GM21619 (cell line): ENCODE data around the gene ISYNA1.

ENCODE experiments used
- ATAC-seq: cut with Tn5 transposase; IDR thresholded peaks from one replicate; pipeline ENCODE4 v1.9.1; 2021; ENCODE audit not compliant: unreplicated experiment

The ISYNA1 gene

DNA sequence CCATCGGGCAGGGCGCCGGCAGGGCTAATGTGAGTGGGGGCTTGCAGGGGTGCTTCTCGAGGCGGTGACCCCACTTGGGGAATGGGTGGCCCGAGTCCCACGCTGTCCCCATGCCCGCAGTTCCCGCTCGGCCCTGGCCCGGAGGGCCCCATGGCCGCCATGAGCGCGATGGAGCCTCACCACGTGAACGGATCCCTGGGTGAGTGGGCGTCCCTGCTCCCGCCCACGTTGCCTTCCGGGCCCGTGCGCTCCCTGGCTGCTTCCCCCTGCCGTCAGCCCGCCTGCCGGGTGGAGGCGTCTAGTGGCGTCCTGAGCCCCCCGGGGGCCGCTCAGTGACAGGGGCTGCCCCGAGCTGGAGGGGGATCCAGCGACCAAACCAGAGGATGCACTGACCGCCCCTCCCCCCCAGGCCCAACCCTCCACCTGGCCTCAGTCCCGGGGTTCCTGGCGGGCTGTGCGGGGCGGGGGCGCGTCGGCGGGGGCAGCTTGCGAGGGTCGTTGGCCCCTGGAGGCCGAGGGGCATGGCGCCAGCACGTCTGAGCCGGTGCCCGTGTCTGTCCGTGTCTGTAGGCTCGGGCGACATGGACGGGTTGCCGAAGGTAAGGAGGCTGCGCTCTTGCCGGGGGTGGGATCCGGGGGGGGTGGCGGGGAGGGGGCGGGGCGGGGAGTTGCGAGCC is 4.8 kb downstream of the ISYNA1 start:
- ATAC-seq, result no peak

GRCh38 chr19:18432275-18433014 is 5.5 kb downstream of the ISYNA1 start:
- no peak for ATAC-seq

- no peak for ATAC-seq
Observed at GRCh38 chr19:18431351-18432197, 6.4 kb downstream of the ISYNA1 start.

DNA sequence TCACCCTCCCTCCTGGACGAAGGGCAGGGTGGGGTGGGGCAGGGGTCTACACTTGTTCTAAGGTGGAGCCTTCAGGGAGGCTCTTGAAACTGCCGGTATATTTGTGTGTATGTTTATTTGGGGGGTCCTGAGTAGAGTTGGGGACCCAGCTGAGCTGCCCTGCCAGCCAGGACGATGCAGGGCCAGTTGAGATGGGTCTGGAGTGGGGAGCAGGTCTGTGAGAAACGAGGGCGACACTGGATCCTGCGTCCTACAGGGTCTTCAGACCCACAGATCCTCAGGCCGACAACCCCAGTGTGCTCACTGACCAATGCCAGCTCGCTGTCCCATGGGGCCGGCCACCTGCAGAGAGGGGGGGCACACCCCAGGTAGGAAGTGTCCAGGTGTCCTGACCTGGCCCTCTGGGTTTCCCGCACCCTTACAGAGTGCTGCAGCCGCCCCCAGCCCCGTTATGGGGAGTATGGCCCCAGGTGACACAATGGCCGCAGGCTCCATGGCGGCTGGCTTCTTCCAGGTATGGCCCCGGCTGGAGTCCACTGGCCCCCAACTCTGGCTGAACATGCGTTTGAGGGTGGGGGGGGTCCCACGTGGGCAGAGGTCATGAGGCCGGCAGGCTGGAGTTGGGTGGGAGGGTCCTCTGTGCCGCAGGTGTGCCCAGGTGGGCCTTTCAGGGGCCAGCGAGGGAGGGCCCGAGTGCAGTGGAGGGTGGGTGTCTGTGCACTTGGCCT is 7.4 kb downstream of the ISYNA1 start:
- ATAC-seq, result no peak

DNA sequence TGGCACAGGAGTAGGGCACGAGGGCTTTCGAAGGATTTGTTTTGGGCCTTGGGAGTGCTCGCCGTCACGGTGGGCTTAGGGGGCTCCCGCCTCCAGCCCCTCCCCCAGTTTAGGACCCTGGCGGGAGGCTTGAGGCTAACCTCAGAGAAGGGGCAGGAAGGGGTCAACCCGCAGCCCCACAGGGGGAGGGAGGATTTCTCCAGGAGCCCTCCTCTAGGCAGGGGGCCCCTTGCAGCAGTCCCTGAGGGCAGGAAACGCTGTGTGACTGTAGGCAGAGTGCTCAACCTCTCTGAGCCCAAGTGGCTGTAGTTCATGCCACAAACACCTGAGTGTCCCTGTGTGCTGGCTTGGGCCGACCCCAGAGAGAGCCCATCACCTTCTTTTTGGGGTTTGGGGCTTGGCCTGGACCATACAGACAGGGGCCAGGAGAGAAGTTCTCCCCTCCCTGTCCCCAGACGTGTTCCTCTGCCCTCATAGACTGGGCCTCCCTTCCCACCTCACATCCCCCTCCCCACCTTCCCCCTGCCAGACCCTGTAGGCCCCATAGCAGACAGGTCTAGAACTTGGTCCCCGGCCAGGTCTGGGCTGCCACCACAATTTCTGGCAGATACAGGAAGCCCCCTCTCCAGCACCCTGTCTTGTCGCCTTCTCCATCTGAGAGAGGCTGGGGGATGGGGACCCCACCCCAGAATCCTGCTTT is 8.1 kb downstream of the ISYNA1 start:
- no peak for ATAC-seq

- peak; percentile 49 for ATAC-seq
Observed at GRCh38 chr19:18428787-18429674, 8.9 kb downstream of the ISYNA1 start.

DNA sequence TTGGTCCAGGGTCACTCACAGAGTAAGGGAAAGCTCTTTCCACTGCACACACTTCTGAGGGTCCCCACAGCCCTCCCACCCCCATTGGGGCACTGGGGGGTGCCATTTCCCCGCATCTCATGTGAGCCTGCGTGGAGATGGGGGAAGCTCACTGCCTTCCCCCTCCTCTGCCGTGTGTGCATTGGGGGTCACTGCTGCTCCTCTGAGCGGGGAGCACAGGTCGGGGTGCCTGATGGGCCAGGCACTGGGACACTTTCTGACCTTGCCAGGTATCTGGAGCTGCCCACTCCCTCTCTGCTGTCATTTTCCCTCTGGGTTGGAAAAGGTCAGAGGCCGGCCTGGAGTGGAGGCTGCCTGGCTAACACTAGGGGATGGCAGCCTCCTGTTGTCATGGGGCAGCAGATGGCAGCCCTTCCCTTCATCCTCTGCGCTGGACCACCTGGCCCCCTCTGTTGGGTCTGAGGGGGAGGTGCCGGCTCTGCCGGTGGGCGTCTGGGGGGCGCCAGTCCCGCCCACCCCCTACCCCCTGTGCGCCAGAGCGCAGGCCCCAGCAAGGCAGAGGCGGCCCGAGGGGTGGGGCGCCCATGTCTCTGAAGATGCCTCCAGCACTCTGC is 9.7 kb downstream of the ISYNA1 start:
- ATAC-seq, result no peak

DNA sequence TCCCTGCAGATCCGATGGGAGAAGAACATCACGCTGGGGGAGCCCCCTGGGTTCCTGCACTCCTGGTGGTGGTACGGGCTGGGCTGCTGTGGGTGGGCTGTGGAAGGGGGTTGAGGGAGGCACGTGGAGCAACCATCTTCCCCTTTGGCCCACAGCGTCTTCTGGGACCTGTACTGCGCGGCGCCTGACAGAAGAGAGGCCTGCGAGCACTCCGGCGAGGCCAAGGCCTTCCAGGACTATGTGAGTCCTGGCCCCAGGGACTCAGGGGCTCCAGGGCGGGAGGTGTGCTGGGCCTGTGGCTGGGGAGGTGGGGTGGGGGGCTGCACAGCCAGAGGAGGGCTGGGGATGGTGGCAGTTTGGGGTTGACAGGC is 10.2 kb downstream of the ISYNA1 start:
- no peak for ATAC-seq

GRCh38 chr19:18427080-18427742 is 10.7 kb downstream of the ISYNA1 start:
- no peak for ATAC-seq

GRCh38 chr19:18426416-18426767 is 11.5 kb downstream of the ISYNA1 start:
- no peak for ATAC-seq

GRCh38 chr19:18425515-18426415 is 12.2 kb downstream of the ISYNA1 start:
- ATAC-seq, result no peak

DNA sequence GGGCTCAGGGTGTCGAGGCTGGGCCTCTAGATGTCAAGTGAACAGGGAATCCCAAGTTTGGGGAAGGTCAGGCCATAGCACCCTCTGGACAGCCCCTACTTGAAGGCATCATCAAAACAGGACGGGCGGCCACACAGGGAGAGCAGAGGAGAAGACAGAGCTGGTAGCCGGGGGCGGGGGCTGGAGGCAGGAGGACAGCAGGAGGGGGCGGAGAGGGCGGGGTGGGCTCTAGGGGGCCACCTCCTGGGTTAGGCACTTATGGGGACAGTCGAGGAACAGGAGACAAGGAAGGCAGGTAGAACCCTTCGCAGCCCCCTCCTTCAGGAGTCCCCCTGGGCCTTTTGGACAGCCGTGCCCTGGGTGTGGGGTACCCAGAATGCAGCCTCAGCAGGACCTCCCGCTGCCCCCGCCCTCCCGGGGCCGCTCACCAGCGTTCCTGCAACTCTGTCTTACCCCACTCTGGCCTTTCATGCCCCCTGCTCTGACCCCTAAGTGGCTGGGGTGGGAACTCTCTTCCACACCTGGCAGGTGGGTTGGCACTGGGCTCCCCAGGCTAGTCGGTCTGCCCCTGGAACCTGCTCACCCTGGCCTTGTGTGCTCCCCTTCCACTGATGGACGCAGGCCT is 12.9 kb downstream of the ISYNA1 start:
- no peak for ATAC-seq

DNA sequence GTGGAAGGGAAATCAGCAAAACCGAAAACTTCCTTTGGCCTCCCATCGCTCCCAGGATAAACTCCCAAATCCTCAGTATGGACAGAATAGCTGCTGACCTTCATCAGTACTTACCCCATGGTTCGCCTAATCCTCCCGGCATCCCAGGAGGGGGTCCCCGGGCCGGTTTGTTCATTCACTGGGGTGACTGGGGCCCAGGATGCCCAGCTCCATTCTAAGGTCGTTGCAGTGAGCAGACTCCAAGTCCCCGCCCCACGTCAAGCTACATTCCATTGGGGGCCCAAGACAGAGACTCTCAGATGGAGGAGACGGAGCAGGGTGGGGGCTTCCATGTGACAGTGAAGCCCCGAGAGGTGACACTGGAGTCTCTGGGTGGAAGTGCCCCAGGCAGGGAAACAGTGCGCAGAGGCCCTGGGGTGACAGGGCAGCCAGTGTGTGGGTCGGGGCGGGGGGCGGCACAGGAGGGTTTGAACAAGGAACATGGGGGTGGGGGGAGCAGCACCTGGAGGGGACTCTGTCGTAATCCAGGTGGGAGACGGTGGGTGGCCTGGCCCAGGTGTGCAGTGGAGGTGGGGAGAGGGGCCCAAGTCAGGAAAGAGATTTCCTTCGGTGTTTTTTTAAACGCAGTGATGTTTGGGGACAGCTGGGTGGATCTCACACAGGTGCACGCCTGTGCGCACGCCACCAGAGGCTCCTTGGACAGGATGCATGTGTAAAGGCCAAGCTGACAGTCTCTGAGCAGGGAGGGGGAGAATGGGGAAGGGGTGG is 13.6 kb downstream of the ISYNA1 start:
- ATAC-seq, result no peak

- no peak for ATAC-seq
Observed at GRCh38 chr19:18423258-18424020, 14.5 kb downstream of the ISYNA1 start.

GRCh38 chr19:18422530-18423191 is 15.3 kb downstream of the ISYNA1 start:
- no peak for ATAC-seq
